ENCODE data around the gene PHOSPHO2. TPM values are rescaled to one million over a fixed set of nuclear protein-coding genes. Genes with fewer than 3 reads are reported as not detected.
A peak's percentile ranks its signal among the peaks of the same experiment; 100 is the strongest.

The PHOSPHO2 gene
- total RNA-seq, 2 donors from 2014 or later, result 0.66 to 6.7 TPM

- 8 to 13% methylated on average over 14 to 17 of the region's 17 CpGs for WGBS, 2 donors
- H3K4me1 ChIP-seq, result peaks cover 24% of the 10 kb centered on the region
- H3K27ac ChIP-seq, result peak overlapping the region; percentile 32 to 67 (median 48)
- no peaks in the 10 kb centered on the region for H3K9me3 ChIP-seq
- no peaks in the 10 kb centered on the region for H3K27me3 ChIP-seq
- intact Hi-C loops (cut with DNase I), result no loop called here
- peak overlapping the region in 1 of 2 donors; percentile 13 for H3K4me3 ChIP-seq
- H3K36me3 ChIP-seq (replicated peaks in 1 of 2; ENCODE audit: insufficient read depth in 1 of 2, low read depth in 2 of 2), result no peaks in the 10 kb centered on the region
- DNase-seq (peak; percentile 60 to 83 (median 74)), ATAC-seq (peak; percentile 77)
- TF ChIP-seq CTCF (IDR thresholded peaks at IDR 0.05) (no peak), POLR2A (IDR thresholded peaks at IDR 0.05) (peak in 1 of 3 donors; percentile 26)
Observed at GRCh38 chr2:169715379-169716237, 21.3 kb downstream of the PHOSPHO2 start.

- TF ChIP-seq CTCF (IDR thresholded peaks at IDR 0.05) (no peak), POLR2A (IDR thresholded peaks at IDR 0.05) (no peak)
- Histone ChIP-seq H3K4me1 (peaks cover 24% of the 10 kb centered on the region), H3K36me3 (replicated peaks in 1 of 2; ENCODE audit: insufficient read depth in 1 of 2, low read depth in 2 of 2) (no peaks in the 10 kb centered on the region), H3K4me3 (no peak overlapping the region), H3K27ac (peak overlapping the region in 1 of 4 donors; percentile 32), H3K27me3 (no peaks in the 10 kb centered on the region), H3K9me3 (no peaks in the 10 kb centered on the region)
- DNase-seq (peak in 3 of 4 donors; percentile 25 to 60 (median 59)), ATAC-seq (peak; percentile 38)
- intact Hi-C loops (cut with DNase I), result no loop called here
- 16 to 39% methylated on average over 10 to 12 of the region's 12 CpGs for WGBS, 2 donors
Observed at GRCh38 chr2:169716238-169716886, 22.1 kb downstream of the PHOSPHO2 start.

- DNase-seq, result no peak
- TF ChIP-seq POLR2A (IDR thresholded peaks at IDR 0.05) (no peak), CTCF (IDR thresholded peaks at IDR 0.05) (no peak)
- intact Hi-C loops (cut with DNase I), result no loop called here
- Histone ChIP-seq H3K27ac (no peak overlapping the region), H3K9me3 (no peaks in the 10 kb centered on the region), H3K27me3 (no peaks in the 10 kb centered on the region), H3K4me1 (peaks cover 24% of the 10 kb centered on the region), H3K4me3 (no peak overlapping the region), H3K36me3 (replicated peaks in 1 of 2; ENCODE audit: insufficient read depth in 1 of 2, low read depth in 2 of 2) (no peaks in the 10 kb centered on the region)
- WGBS, 2 donors, result 63% methylated on average over 12 of the region's 12 CpGs
- no peak for ATAC-seq
Observed at GRCh38 chr2:169716938-169717690, 22.8 kb downstream of the PHOSPHO2 start.

GRCh38 chr2:169717691-169718063 is 23.4 kb downstream of the PHOSPHO2 start:
- H3K9me3 ChIP-seq, result no peaks in the 10 kb centered on the region
- no peak overlapping the region for H3K27ac ChIP-seq
- TF ChIP-seq CTCF (IDR thresholded peaks at IDR 0.05) (no peak), POLR2A (IDR thresholded peaks at IDR 0.05) (no peak)
- ATAC-seq, result no peak
- H3K4me3 ChIP-seq, result no peak overlapping the region
- H3K4me1 ChIP-seq, result peaks cover 24% of the 10 kb centered on the region
- no peak for DNase-seq
- H3K36me3 ChIP-seq (replicated peaks in 1 of 2; ENCODE audit: insufficient read depth in 1 of 2, low read depth in 2 of 2), result no peaks in the 10 kb centered on the region
- intact Hi-C loops (cut with DNase I), result no loop called here
- no peaks in the 10 kb centered on the region for H3K27me3 ChIP-seq
- 41 to 56% methylated on average over 4 of the region's 4 CpGs for WGBS, 2 donors
